GM21515 (cell line): ENCODE measurements around the gene ERN2.
"Not testable (repeated sequence)": the region's sequence is repeated elsewhere in the genome, so short reads cannot be mapped to it uniquely, and the experiment has no call there.

Experiments used
- ATAC-seq: cut with Tn5 transposase; IDR thresholded peaks from one replicate; pipeline ENCODE4 v1.9.1; 2021; ENCODE audit not compliant: unreplicated experiment

Gene ERN2

DNA sequence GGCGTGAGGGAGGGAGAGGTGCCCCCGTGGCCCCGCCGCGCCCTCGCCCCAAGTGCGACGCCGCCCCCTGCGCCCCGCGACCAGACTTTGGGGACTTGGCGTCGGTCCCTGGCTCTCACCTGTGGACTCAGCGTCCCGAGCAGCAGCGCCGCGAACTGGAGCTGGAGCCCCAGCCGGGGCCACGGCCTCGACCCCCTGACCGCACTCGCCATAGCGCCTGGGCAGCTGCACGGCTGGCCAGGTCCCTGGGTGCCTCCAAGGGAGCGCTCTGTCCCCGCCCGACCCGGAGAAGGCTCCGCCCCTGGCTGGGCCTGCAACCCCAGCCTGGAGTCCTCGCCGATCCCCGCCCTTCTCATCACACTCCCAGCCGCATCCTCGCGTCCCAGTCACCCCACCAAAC, at the start of gene ERN2:
Gene ERN2 (minus strand): TSS at position 247 of the 400 bp plus-strand sequence. CDS start 35 bp downstream, at position 212.
- ATAC-seq = no peak

DNA sequence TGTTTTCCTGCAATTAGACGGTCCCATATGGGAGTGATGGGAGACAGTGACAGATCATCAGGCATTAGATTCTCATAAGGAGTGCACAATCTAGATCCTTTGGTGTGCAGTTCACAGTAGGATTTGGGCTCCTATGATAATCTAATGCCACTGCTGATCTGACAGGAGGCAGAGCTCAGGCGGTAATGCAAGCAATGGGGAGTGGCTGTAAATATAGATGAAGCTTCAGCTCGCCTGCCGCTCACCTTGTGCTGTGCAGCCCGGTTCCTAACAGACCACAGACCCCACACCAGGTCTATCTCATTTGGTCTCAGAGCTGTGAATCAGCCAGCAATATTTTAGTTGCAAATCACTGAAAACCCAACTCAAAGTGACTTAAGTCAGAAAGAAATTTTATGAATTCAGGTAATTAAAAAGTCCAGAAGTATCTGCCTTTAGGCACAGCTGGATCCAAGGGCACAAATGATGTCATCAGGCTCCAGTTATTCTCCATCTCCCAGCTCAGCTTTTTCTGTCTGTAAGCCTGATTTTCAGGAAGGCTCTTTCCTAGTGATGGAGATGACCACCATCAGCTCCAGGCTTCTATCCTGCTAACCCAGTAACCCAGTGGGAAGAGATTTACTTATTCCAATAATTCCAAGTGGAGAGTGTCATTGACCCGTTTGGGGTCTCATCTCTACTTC, 45.1 kb upstream of the ERN2 start:
- ATAC-seq = no peak

DNA sequence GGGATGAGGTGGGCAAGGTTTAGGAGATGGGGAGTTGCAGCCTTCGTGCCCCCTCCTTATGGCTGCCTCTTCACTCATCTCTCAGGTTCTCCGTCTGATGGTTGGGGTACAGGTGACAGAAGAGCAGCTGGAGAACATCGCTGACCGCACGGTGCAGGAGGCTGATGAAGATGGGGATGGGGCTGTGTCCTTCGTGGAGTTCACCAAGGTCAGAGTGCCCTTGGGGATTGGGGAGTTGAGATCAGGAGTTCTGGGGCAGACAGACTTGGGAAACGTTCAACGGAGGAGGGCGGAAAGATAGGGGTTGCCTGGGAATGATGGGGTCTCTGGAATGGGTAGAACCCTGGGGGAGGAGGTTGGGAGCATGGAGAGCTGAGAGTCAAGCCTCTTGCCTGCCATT, 44.1 kb upstream of the ERN2 start:
- no peak for ATAC-seq

DNA sequence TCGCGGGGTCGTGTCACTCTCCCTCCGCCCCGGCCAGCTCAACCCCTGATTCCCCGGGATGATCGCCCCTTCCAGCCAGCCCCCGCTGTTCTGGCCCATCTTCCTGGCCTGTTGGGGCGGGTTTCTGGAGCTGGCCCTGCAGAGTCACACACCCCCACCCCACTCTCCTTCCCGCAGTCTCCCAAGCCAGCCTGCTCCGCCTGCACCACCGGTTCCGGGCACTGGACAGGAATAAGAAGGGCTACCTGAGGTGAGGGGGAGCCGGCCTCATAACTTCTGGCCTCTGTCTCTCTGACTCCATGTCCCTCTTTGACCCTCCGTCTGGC, 42.4 kb upstream of the ERN2 start:
- no peak for ATAC-seq

DNA sequence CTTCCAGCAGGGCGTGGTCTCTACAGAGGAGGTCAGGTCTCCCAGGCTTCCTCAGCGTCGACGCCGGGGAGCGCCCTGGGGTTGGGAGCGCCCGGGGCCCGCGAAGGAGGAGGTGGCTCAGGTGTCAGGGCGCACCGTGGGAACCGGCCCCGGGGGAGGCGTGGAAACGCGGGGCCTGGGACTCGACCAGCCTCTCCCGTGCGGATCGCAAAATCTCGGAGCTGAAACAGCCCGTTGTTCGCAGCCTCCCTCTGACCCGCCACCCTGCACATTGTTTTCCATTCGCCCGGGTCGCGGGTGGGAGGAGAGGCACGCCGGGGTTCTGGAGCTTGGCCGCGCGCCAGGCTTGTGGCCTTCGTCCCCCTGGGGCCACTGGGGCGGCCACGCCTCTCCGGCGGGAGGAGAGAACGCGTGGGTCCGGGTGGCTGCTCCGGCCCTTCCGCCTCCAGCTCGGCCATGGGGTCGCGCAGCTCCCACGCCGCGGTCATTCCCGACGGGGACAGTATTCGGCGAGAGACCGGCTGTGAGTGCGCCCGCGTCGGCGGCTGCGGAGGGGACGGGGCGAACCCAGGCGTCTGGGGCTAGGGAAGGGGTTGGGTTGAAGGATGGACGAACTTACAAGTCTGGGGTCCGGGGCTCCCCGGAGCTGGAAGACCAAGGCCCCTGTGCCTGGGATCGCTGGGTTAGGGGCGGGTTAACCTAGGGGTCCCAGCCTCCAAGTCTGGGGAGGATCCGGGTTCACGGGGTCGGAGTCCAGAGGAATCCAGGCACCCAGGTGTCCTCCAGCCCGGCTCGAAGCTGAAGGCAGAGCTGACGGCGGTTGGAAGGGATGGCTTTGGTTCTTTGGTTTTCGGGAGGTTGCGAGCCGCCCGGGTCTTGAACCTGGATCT, 41.8 kb upstream of the ERN2 start, which contains the start of gene CHP2:
Gene CHP2 (plus strand): TSS at position 433 of the 890 bp plus-strand sequence. CDS start 24 bp downstream, at position 457.
- no peak for ATAC-seq

DNA sequence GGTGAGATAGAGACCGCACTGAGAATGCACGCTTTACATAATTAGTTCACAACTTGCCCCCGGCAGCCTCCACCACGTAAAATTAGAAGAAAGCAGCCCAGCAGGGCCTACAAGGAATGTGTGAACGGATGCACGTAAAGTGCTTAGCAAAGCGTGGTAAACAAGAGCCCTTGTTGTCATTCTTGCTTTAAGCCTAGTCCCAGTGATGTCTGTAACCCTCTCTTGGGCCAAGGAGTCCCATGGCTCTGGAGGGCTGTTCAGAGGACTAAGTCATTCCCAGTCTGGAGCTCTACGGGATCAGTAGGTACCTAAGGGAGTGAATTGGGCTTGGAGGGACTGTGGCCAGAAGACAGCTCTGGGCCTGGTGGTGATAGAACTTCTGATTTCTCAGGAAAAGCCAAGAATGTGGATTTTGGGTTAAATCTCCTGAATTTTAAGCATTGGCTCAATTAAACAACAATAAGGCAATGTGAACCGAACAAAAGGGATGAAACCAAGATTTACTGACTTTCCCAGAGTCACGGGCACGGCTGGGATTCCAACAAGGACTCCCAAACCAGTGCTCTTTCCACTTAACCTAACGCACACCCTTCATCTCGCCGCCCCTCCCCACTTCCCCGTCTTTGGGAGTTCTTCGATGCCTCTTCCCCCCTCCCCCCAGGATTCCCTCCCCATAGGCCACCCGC, 41.0 kb upstream of the ERN2 start:
- no peak for ATAC-seq

DNA sequence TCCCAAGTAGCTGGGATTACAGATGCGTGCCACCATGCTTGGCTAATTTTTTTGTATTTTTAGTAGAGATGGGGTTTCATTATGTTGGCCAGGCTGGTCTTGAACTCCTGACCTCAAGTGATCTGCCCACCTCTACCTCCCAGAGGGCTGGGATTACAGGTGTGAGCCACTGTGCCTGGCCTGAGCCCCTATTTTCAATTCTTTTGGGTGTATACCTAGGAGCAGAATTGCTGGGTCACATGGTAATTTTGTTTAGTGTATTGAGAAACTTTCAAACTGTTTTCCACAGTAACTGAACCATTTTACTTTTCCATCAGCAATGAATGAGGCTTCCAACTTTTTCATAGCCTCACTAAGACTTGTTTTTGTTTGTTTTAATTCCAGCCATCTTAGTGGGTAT, 38.0 kb upstream of the ERN2 start:
- not testable (repeated sequence) for ATAC-seq

DNA sequence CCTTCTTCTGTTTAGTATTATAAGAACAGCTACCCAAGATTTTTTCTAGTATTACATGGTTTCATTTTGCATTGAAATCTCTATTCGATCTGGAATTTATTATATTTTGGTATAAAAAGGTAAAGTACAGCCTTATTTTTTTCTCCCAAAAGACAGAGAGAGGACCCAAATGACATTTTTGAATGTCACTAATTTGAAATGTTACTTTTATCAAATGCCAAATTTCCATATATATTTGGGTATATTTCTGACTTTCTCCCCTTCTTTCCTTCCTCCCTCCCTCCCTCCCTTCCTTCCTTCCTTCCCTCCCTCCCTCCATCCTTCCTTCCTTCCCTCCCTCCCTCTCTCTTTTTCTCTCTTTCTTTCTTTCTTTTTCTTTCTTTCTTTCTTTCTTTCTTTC, 35.6 kb upstream of the ERN2 start:
- no peak for ATAC-seq

DNA sequence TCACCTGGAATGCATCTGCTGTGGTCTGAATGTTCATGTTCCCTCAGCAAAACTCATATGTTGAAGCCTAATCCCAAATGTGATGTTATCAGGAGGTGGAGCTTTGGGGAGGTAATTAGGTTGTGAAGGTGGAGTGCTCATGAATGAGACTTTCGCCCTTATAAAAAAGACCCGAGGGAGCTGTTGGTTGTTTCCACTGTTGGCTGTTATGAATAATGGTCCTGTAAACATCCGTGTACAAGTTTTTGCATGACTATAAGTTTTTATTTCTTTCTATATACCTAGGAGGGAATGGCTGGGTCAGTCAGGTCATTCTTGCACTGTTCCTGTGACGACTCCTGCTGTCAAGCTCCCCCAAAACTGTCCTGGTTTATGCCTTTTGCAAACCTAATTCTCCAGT, 32.2 kb upstream of the ERN2 start:
- no peak for ATAC-seq

DNA sequence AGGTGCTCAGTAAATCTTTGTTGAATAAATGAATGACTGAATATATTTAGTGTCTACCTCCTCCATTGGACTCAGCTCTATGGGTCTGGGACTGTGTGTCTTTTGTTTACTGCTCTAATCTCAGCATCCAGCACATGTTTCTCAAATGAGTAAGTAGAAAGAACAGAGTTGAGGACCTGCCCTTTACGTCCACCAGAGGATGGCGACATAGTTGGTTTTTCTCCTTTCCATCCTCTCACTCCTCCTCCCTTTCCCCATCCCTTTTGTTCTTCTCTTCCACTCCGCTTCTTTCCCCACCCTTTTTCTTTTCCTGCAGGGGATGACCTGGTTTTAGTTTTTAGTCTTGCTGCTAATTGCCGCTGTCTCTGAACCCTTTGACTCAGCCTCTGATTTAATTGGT, 29.7 kb upstream of the ERN2 start:
- ATAC-seq = no peak

DNA sequence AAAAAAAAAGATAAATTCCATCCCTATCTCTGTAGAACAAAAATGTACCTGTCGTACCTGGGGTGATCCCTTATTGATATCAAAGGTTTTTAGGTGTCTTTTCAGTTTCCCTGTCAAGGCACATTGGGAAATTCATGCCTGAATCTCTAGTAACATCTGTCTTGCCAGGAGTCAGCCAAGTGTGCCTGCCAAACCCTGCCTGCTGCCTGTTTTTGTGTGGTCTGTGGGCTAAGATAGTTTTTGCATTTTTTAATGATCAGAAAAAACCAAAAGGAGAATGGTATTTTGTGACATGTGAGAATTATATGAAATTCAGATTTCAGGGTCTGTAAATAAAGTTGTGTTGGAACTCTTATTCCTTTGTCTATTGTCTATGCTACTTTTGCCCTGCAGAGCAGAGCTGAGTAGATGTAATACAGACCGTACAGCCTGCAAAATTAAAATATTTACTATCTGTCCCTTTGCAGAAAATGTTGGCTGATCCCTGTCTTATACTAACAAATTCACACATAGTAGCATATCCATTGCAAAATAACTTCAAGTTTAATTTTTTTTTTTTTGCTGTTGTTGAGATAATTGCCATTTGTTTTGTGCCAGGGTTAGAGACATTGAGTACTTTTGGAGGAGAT, 28.8 kb upstream of the ERN2 start:
- no peak for ATAC-seq

DNA sequence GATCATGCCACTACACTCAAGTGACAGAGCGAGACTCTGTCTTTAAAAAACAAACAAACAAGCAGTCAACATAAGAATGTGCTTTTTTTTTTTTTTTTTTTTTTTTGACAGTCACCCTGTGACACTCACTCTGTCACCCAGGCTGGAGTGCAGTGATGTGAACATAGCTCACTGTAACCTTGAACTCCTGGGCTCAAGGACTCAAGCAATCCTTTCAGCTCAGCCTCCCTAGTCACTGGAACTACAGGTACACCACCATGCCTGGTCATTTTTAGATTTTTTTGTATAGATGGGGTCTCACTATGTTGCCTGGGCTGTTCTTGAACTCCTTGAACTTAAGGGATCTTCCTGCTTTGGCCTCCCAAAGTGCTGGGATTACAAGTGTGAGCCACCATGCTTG, 26.5 kb upstream of the ERN2 start:
- no peak for ATAC-seq

DNA sequence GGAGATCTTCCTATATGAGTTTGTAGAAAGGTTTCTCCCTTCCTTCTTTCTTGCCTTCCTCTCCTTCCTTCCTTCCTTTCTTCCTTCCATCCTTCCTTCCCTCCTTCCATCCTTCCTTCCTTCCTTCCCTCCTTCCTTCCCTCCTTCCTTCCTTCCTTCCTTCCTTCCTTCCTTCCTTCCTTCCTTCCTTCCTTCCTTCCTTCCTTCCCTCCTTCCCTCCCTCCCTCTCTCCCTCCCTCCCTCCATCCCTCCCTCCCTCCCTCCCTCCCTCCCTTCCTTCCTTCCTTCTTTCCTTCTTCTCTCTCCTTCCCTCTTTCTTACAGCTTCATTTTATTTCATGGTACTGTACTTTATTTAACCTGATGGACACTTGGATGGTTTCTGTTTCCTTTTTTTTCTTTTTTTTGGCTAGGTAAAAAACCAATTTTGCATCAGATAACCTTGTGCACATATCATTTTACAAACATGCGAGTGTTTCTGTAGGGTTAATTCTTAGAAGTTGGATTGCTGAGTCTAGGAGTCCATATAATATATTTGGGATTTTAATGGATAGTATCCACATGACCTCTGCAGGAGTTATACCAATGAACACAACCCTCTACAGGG, 24.5 kb upstream of the ERN2 start:
- not testable (repeated sequence) for ATAC-seq

DNA sequence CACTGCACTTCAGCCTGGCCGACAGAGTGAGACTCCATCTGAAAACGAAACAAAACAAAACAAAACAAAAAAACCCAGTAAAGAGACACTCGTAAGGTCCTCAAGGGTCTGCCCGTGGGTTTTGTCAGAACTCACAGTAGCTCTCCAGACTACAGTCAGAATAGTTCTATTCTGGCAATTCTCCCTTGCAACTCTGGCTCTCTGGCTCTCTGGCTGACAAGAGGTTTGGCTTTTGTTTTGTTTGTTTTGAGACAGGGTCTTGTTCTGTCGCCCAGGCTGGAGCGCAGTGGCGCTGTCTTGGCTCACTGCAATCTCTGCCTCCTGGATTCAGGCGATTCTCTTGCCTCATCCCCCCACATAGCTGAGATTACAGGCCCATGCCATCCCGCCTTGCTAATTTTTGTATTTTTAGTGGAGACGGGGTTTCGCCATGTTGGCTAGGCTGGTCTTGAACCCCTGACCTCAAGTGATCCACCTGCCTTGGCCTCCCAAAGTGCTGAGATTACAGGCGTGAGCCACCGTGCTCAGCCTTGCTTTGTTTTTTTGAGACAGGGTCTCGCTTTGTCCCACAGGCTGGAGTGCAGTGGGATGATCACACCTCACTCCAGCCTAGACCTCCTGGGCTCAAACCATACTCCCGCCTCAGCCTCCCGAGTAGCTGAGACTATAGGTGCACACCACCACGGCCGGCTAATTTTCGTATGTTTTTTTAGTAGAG, 21.3 kb upstream of the ERN2 start:
- ATAC-seq = no peak

DNA sequence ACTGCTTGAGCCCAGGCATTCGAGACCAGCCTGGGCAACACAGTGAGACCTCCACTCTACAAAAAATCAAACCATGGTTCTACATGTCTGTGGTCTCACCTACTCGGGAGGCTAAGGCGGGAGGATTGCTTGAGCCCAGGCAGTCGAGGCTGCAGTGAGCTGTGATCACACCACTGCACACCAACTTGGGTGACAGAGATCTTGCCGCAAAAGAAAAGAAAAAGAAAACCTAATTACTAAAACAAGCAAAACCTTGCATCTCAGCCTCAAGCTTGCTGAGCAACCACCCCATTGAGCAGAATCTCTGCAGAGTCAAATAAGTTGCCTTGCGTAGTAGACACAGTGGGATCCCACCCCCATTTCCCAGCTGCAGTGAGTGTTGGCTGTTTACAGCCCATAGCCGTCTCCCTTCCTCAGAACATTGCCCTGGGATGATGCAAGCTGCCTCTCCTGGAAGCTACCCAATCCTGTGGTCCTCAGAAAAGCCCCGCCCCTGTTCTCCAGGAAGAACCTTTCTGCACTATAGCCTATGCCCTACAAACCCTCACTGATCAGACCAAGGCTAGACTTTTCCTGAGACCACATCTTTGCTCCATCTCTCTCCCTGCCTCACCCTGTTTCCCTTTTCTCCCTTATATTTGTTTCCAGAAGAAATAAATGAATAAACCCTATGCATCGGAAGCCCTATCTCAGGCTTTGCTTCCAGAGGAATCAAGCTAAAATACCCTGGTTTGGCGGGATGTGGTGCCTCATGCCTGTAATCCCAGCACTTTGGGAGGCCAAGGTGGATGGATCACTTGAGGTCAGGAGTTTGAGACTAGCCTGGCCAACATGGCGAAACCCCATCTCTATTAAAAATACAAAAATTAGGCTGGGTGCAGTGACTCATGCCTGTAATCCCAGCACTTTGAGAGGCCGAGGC, 16.7 kb upstream of the ERN2 start:
- ATAC-seq = no peak

DNA sequence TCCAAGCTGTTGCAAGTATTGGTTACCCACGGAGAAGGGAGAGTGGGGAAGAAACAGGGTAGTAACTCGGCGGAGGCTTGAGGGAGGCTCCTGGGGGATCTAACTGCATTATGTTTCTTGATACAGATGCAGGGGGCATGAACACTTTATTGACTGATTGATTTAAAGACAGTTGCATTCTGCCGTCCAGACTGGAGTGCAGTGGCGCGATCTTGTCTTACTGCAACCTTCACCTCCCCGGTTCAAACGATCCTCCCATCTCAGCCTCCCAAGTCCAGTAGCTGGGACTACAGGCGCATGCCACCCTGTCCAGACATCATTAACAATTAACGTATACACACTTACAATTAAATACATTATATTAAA, 15.1 kb upstream of the ERN2 start:
- no peak for ATAC-seq

DNA sequence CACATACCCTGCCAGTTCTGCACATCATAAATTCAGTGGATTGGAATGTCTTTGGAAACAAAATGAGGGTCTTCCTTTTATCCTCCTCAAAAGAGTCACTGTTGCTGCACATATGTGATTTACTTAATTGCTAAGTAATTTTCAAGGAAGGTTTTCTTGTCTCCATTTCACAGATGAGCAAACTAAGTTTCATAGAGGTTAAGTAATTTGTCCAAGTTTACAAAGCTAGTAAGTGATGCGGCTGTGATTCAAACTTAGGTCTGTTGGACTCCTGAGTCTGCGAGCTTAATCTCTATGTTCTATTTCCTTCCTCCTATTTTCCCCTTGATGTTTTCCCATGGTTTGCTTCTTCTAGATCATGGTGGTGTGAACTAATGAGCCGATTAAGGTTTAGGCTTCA, 13.7 kb upstream of the ERN2 start:
- no peak for ATAC-seq

DNA sequence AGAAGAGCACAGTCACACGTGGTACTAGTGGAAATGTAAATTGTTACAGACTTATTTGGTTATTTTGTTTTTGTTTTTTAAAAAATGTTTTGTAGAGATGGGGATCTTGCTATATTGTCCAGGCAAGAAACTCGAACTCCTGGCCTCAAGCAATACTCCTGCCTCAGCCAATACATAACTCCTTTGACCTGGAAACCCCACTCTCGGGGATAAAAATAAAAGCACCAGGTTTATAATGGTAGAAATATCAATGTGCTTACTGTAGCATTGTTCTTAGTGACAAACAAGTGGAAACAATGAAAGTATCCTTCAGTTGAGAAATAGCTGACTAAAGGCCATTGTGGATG, 11.7 kb upstream of the ERN2 start:
- ATAC-seq = no peak

DNA sequence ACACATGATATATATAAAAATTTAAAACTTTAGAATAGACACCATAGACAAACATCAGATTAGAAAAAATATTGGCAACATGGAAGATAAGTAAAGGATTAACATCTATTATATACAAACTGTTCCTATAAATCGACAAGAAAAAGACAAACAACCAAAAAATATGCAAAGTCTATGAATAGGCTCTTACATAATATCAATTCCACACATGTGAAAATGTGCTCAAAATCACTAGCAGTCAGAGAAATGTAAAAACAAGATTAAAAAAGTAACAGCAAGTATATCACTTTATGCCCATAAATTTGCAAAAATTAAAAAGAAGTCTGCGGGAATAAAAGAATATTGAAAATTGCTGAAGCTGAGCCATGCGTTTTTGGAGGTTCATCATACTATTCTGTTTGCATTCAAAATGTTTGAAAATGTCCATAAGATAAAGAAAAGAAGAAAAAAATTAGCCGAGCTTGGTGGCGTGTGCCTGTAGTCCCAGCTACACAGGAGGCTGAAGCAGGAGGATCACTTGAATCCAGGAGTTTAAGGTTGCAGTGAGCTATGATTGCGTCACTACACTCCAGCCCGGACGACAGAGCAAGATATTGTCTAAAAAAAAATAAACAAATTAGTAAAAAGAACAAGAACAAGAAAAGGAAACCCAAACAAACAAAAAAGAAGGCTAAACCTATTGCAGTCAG, 11.2 kb upstream of the ERN2 start:
- no peak for ATAC-seq
